ENCODE data around the gene TRIP13.

TRIP13 gene

GRCh38 chr5:863244-863805, 29.4 kb upstream of the TRIP13 start:
- Histone ChIP-seq H3K36me3 (peaks cover 53% of the 10 kb centered on the region), H3K27ac (peak overlapping the region; percentile 68), H3K4me3 (peak overlapping the region; percentile 5), H3K9me3 (no peaks in the 10 kb centered on the region), H4K20me1 (peaks cover 96% of the 10 kb centered on the region), H3K4me2 (peak overlapping the region; percentile 85), H3K9ac (peak overlapping the region; percentile 26), H3K4me1 (peaks cover 46% of the 10 kb centered on the region), H3K27me3 (no peaks in the 10 kb centered on the region)
- no peak for TF ChIP-seq Cebpa-rat (IDR thresholded peaks at IDR 0.05)

GRCh38 chr5:864492-865167, 28.1 kb upstream of the TRIP13 start:
- Histone ChIP-seq H3K4me1 (peaks cover 46% of the 10 kb centered on the region), H3K4me2 (peak overlapping the region; percentile 85), H3K36me3 (peaks cover 66% of the 10 kb centered on the region), H3K27me3 (no peaks in the 10 kb centered on the region), H4K20me1 (peaks cover 95% of the 10 kb centered on the region), H3K9ac (peak overlapping the region; percentile 26), H3K27ac (peak overlapping the region; percentile 68), H3K4me3 (no peak overlapping the region), H3K9me3 (no peaks in the 10 kb centered on the region)
- no peak for TF ChIP-seq Cebpa-rat (IDR thresholded peaks at IDR 0.05)

- Histone ChIP-seq H3K9me3 (no peaks in the 10 kb centered on the region), H3K4me2 (peak overlapping the region; percentile 85; the same call in 1 of the 2 replicates), H3K4me3 (no peak overlapping the region), H3K27me3 (no peaks in the 10 kb centered on the region), H3K4me1 (peaks cover 46% of the 10 kb centered on the region), H4K20me1 (peaks cover 95% of the 10 kb centered on the region), H3K36me3 (peaks cover 71% of the 10 kb centered on the region), H3K9ac (peak overlapping the region; percentile 26; the same call in 1 of the 2 replicates), H3K27ac (peak overlapping the region; percentile 68; the same call in 1 of the 2 replicates)
- TF ChIP-seq Cebpa-rat (IDR thresholded peaks at IDR 0.05): no peak
Measured at GRCh38 chr5:865168-865521, 27.5 kb upstream of the TRIP13 start.

- no peaks in the 10 kb centered on the region for H3K27me3 ChIP-seq
- H3K9ac ChIP-seq: no peak overlapping the region
- H3K4me3 ChIP-seq: no peak overlapping the region
- no peaks in the 10 kb centered on the region for H3K9me3 ChIP-seq
- H3K4me2 ChIP-seq: no peak overlapping the region
- peaks cover 46% of the 10 kb centered on the region for H3K4me1 ChIP-seq
- peaks cover 94% of the 10 kb centered on the region for H4K20me1 ChIP-seq
- 0 out of 2 replicates have a peak overlapping the region, but pooled peaks have one; percentile 13 for H3K27ac ChIP-seq
- peaks cover 77% of the 10 kb centered on the region for H3K36me3 ChIP-seq
- TF ChIP-seq Cebpa-rat (IDR thresholded peaks at IDR 0.05): no peak
Measured at GRCh38 chr5:865771-866170, 26.9 kb upstream of the TRIP13 start.

- TF ChIP-seq Cebpa-rat (IDR thresholded peaks at IDR 0.05): no peak
Measured at GRCh38 chr5:867300-867870, 25.3 kb upstream of the TRIP13 start.

GRCh38 chr5:868428-869135, 24.1 kb upstream of the TRIP13 start:
- Histone ChIP-seq H3K4me3 (no peak overlapping the region), H3K9ac (no peak overlapping the region), H3K4me2 (no peak overlapping the region), H3K27ac (no peak overlapping the region), H3K27me3 (no peaks in the 10 kb centered on the region), H3K36me3 (peaks cover 100% of the 10 kb centered on the region), H3K4me1 (peaks cover 18% of the 10 kb centered on the region), H3K9me3 (no peaks in the 10 kb centered on the region), H4K20me1 (peaks cover 94% of the 10 kb centered on the region)
- TF ChIP-seq Cebpa-rat (IDR thresholded peaks at IDR 0.05): no peak

More at GRCh38 chr5:867300-867870, 25.3 kb upstream of the TRIP13 start:
- H3K9me3 ChIP-seq: no peaks in the 10 kb centered on the region
- no peak overlapping the region for H3K9ac ChIP-seq
- H3K27ac ChIP-seq: no peak overlapping the region
- no peaks in the 10 kb centered on the region for H3K27me3 ChIP-seq
- H3K4me1 ChIP-seq: peaks cover 30% of the 10 kb centered on the region
- peaks cover 93% of the 10 kb centered on the region for H3K36me3 ChIP-seq
- H3K4me2 ChIP-seq: no peak overlapping the region
- peaks cover 94% of the 10 kb centered on the region for H4K20me1 ChIP-seq
- H3K4me3 ChIP-seq: no peak overlapping the region

GRCh38 chr5:870956-871355, 21.7 kb upstream of the TRIP13 start:
- H3K36me3 ChIP-seq: peaks cover 100% of the 10 kb centered on the region
- H3K27ac ChIP-seq: no peak overlapping the region
- no peaks in the 10 kb centered on the region for H3K9me3 ChIP-seq
- no peaks in the 10 kb centered on the region for H3K4me1 ChIP-seq
- H3K27me3 ChIP-seq: no peaks in the 10 kb centered on the region
- peaks cover 94% of the 10 kb centered on the region for H4K20me1 ChIP-seq
- H3K9ac ChIP-seq: no peak overlapping the region
- no peak for TF ChIP-seq Cebpa-rat (IDR thresholded peaks at IDR 0.05)
- no peak overlapping the region for H3K4me2 ChIP-seq
- H3K4me3 ChIP-seq: no peak overlapping the region

- peaks cover 94% of the 10 kb centered on the region for H4K20me1 ChIP-seq
Measured at GRCh38 chr5:871596-872298, 20.9 kb upstream of the TRIP13 start.

GRCh38 chr5:872301-872700, 20.4 kb upstream of the TRIP13 start:
- Histone ChIP-seq H3K9ac (no peak overlapping the region), H3K36me3 (peaks cover 100% of the 10 kb centered on the region), H3K4me2 (no peak overlapping the region), H3K9me3 (no peaks in the 10 kb centered on the region), H3K27me3 (no peaks in the 10 kb centered on the region), H4K20me1 (peaks cover 94% of the 10 kb centered on the region), H3K27ac (no peak overlapping the region), H3K4me1 (no peaks in the 10 kb centered on the region), H3K4me3 (no peak overlapping the region)
- TF ChIP-seq Cebpa-rat (IDR thresholded peaks at IDR 0.05): no peak

More at GRCh38 chr5:871596-872298, 20.9 kb upstream of the TRIP13 start:
- Histone ChIP-seq H3K4me3 (no peak overlapping the region), H3K36me3 (peaks cover 100% of the 10 kb centered on the region), H3K27ac (no peak overlapping the region), H3K27me3 (no peaks in the 10 kb centered on the region), H3K4me2 (no peak overlapping the region), H3K9me3 (no peaks in the 10 kb centered on the region), H3K9ac (no peak overlapping the region), H3K4me1 (no peaks in the 10 kb centered on the region)
- no peak for TF ChIP-seq Cebpa-rat (IDR thresholded peaks at IDR 0.05)
